Aorta (tissue), 5 donors: ENCODE results near the gene ZNF425. TPM values are rescaled to one million over a fixed set of nuclear protein-coding genes. Genes with fewer than 3 reads are reported as not detected.
"Not testable (repeated sequence)": the region's sequence is repeated elsewhere in the genome, so short reads cannot be mapped to it uniquely, and the experiment has no call there.

Experiments
- ATAC-seq: fragments of 200-7000 bp; cut with Tn5 transposase; one replicate; pipeline ENCODE4 v1.9.1; 2022; ENCODE audit warnings: moderate library complexity; ENCODE audit not compliant: low FRiP score
- DNase-seq, 2 donors: peaks; one replicate each; pipeline ENCODE4 v3.0.0-alpha.2; 2020
- H3K27ac ChIP-seq, 2 donors: one replicate each; pipeline ENCODE4 v1.5.1; 2013; ENCODE audit warnings: low read length in 2 of 2, mild to moderate bottlenecking in 2 of 2, moderate library complexity in 2 of 2, control low read depth in 1 of 2, inconsistent platforms in 1 of 2, low read depth in 1 of 2
- H3K27me3 ChIP-seq, 2 donors: one replicate each; pipeline ENCODE4 v1.6.1; 2013; ENCODE audit warnings: control low read depth in 1 of 2, low read length in 1 of 2, mild to moderate bottlenecking in 1 of 2, moderate library complexity in 1 of 2; ENCODE audit not compliant: insufficient read depth in 2 of 2, control insufficient read depth in 1 of 2
- H3K36me3 ChIP-seq, 2 donors: one replicate each; pipeline ENCODE4 v1.6.1; 2013; ENCODE audit warnings: control low read depth in 1 of 2, low read length in 1 of 2, mild to moderate bottlenecking in 1 of 2; ENCODE audit not compliant: insufficient read depth in 2 of 2, control insufficient read depth in 1 of 2
- H3K4me1 ChIP-seq, 2 donors: one replicate each; pipeline ENCODE4 v1.6.1; 2013; ENCODE audit warnings: low read length in 2 of 2, control low read depth in 1 of 2, mild to moderate bottlenecking in 1 of 2, moderate library complexity in 1 of 2; ENCODE audit not compliant: insufficient read depth in 2 of 2, control insufficient read depth in 1 of 2
- H3K4me3 ChIP-seq, 2 donors: one replicate each; pipeline ENCODE4 v1.5.1; 2013; ENCODE audit warnings: low read length in 2 of 2, control low read depth in 1 of 2, mild to moderate bottlenecking in 1 of 2
- H3K9me3 ChIP-seq: one replicate; pipeline ENCODE4 v1.6.1; 2013; ENCODE audit warnings: mild to moderate bottlenecking, low read length; ENCODE audit not compliant: control insufficient read depth
- WGBS, 2 donors: extraction: QIAGEN DNeasy Blood & Tissue Kit; methylation state at CpG; one replicate each; pipeline ENCODE4 v1.1.7; 2013; 5-methylcytosine and 5-hydroxymethylcytosine counted together
- intact Hi-C, 2 donors: fragments of 100-400 bp; cut with DNase I; formaldehyde crosslinking; loops; one replicate each; pipeline versions ENCODE4 v1.14.2 to v1.15.0; 2022
- polyA plus RNA-seq, 2 donors: library from polyadenylated mRNA; stranded (reverse); fragments of 200-250 nt; gene quantifications; one replicate each; pipeline ENCODE4 v1.2.3, GENCODE V29; 2013
- total RNA-seq, 2 donors: library from RNA; stranded (reverse); fragmentation: NEBNext Ultra II Directional; extraction: Animal tissue kit (Norgen Biotek cat#: 25700); gene quantifications; one replicate each; pipeline ENCODE4 v1.2.1, GENCODE V29; 2021
- donor health status: healthy with polysubstance abuse.
- donor health status: Bipolar disorder and iron deficiency.
- donor health status: DM: no; HTN: no; CAD: no.
- donor health status: DM: no; HTN: no; CAD: no.
- donor health status: DM: yes; HTN: yes; CAD: no.

The ZNF425 gene
- total and polyA plus RNA-seq, 4 donors = 1.0 to 2.1 (median 1.6) TPM

- no peak overlapping the region for H3K27ac ChIP-seq
- WGBS, 2 donors = 93 to 94% methylated on average over 4 of the region's 4 CpGs
- peaks cover 2% of the 10 kb centered on the region in 2 donors for H3K36me3 ChIP-seq
- intact Hi-C loops = no loop called here
- no peak for DNase-seq
- no peaks in the 10 kb centered on the region for H3K27me3 ChIP-seq
- ATAC-seq = no peak
- no peak overlapping the region for H3K4me3 ChIP-seq
- H3K9me3 ChIP-seq = no peaks in the 10 kb centered on the region
- H3K4me1 ChIP-seq = no peaks in the 10 kb centered on the region
Observed at GRCh38 chr7:149072438-149072775, 53.7 kb downstream of the ZNF425 start.

GRCh38 chr7:149071641-149072437 is 54.3 kb downstream of the ZNF425 start:
- Histone ChIP-seq H3K9me3 (no peaks in the 10 kb centered on the region), H3K27me3 (no peaks in the 10 kb centered on the region), H3K27ac (no peak overlapping the region), H3K4me3 (no peak overlapping the region), H3K4me1 (no peaks in the 10 kb centered on the region), H3K36me3 (peaks cover 2% of the 10 kb centered on the region in 2 donors)
- 72 to 76% methylated on average over 44 to 46 of the region's 46 CpGs for WGBS, 2 donors
- ATAC-seq (peak; percentile 50), DNase-seq (peak; percentile 53 to 73)
- intact Hi-C loops = no loop called here

- Histone ChIP-seq H3K27me3 (no peaks in the 10 kb centered on the region), H3K9me3 (no peaks in the 10 kb centered on the region), H3K36me3 (peaks cover 2% of the 10 kb centered on the region in 2 donors), H3K27ac (no peak overlapping the region), H3K4me3 (no peak overlapping the region), H3K4me1 (no peaks in the 10 kb centered on the region)
- ATAC-seq (peak; percentile 11), DNase-seq (peak in 1 of 2 donors; percentile 69)
- 94 to 96% methylated on average over 29 of the region's 29 CpGs for WGBS, 2 donors
- intact Hi-C loops = no loop called here
Observed at GRCh38 chr7:149071182-149071635, 54.9 kb downstream of the ZNF425 start.

GRCh38 chr7:149070372-149071125 is 55.6 kb downstream of the ZNF425 start:
- no peak for ATAC-seq
- Histone ChIP-seq H3K4me3 (no peak overlapping the region), H3K27ac (no peak overlapping the region), H3K4me1 (no peaks in the 10 kb centered on the region), H3K9me3 (no peaks in the 10 kb centered on the region), H3K27me3 (no peaks in the 10 kb centered on the region), H3K36me3 (peaks cover 2% of the 10 kb centered on the region in 2 donors)
- DNase-seq = no peak
- 94 to 97% methylated on average over 31 of the region's 31 CpGs for WGBS, 2 donors
- intact Hi-C loops = no loop called here

- no peak overlapping the region for H3K4me3 ChIP-seq
- H3K36me3 ChIP-seq = peaks cover 2% of the 10 kb centered on the region in 2 donors
- H3K4me1 ChIP-seq = no peaks in the 10 kb centered on the region
- no peaks in the 10 kb centered on the region for H3K9me3 ChIP-seq
- ATAC-seq = no peak
- intact Hi-C loops = loop anchor here in 1 of 2 donors (5.0 kb wide), 1 partner anchor 61 kb away; no protein-coding TSS in a partner anchor
- 77% methylated on average over 4 of the region's 4 CpGs for whole genome bisulfite sequencing, 2 donors
- no peak for DNase-seq
- no peak overlapping the region for H3K27ac ChIP-seq
- H3K27me3 ChIP-seq = no peaks in the 10 kb centered on the region
Observed at GRCh38 chr7:149067869-149068268, 58.3 kb downstream of the ZNF425 start.

GRCh38 chr7:149063476-149063875 is 62.6 kb downstream of the ZNF425 start:
- ATAC-seq (no peak), DNase-seq (no peak)
- H3K4me1 ChIP-seq = no peaks in the 10 kb centered on the region
- intact Hi-C loops = no loop called here
- no peaks in the 10 kb centered on the region for H3K27me3 ChIP-seq
- H3K27ac ChIP-seq = no peak overlapping the region
- H3K36me3 ChIP-seq = no peaks in the 10 kb centered on the region
- no peak overlapping the region for H3K4me3 ChIP-seq
- no peaks in the 10 kb centered on the region for H3K9me3 ChIP-seq

GRCh38 chr7:149062217-149062899 is 63.8 kb downstream of the ZNF425 start:
- intact Hi-C loops, H3K27ac ChIP-seq: not testable (repeated sequence)
- 84% methylated on average over 10 of the region's 10 CpGs for WGBS, 2 donors

GRCh38 chr7:149060156-149060555 is 66.0 kb downstream of the ZNF425 start:
- DNase-seq (no peak), ATAC-seq (no peak)
- H3K4me1 ChIP-seq = no peaks in the 10 kb centered on the region
- H3K27me3 ChIP-seq = no peaks in the 10 kb centered on the region
- H3K27ac ChIP-seq = no peak overlapping the region
- H3K4me3 ChIP-seq = no peak overlapping the region
- no peaks in the 10 kb centered on the region for H3K36me3 ChIP-seq
- H3K9me3 ChIP-seq = no peaks in the 10 kb centered on the region
- WGBS, 2 donors = 30 to 51% methylated on average over 1 of the region's 1 CpG
- intact Hi-C loops = no loop called here

More at GRCh38 chr7:149062217-149062899, 63.8 kb downstream of the ZNF425 start:
- H3K9me3 ChIP-seq, DNase-seq, H3K4me1 ChIP-seq, H3K4me3 ChIP-seq, H3K36me3 ChIP-seq, ATAC-seq, H3K27me3 ChIP-seq: not testable (repeated sequence)
